H1 (cell line): ENCODE results near the gene CLDN25. TPM values are rescaled to one million over a fixed set of nuclear protein-coding genes. Genes with fewer than 3 reads are reported as not detected.
A peak's percentile ranks its signal among the peaks of the same experiment; 100 is the strongest.

ENCODE experiments used
- CTCF ChIA-PET: fragments of 300-600 bp; sonication (Branson Sonifier 250); formaldehyde crosslinking; loops from one replicate; lab custom pipeline; 2021; ENCODE audit not compliant: partially characterized antibody; lab: Charles Lee
- POLR2A ChIA-PET: fragments of 300-600 bp; sonication (Branson Sonifier 250); formaldehyde crosslinking; loops from one replicate; lab custom pipeline; 2021; ENCODE audit warnings: inconsistent platforms; ENCODE audit not compliant: partially characterized antibody; lab: Charles Lee
- DNase-seq, 2 experiments: peaks; one replicate each; pipeline versions ENCODE4 v3.0.0 to v3.0.0-alpha.2; 2010 to 2022; ENCODE audit warnings: low spot score in 2 of 2, low read depth in 1 of 2, mixed read lengths in 1 of 2
- FAIRE-seq: peaks from 2 replicates; lab custom pipeline; 2011; peaks lifted over from hg19 to GRCh38; lab: Jason Lieb, UNC
- H2AFZ ChIP-seq: 2 replicates; pipeline ENCODE4 v1.8.1; 2012; ENCODE audit warnings: low read length, inconsistent platforms
- H2AK5ac ChIP-seq: 2 replicates; pipeline ENCODE4 v1.6.1; 2013; ENCODE audit warnings: low read depth, low read length
- H2BK120ac ChIP-seq: replicated peaks from 2 replicates; pipeline ENCODE3; 2013; ENCODE audit warnings: low read depth, low read length, inconsistent platforms
- H2BK12ac ChIP-seq: 2 replicates; pipeline ENCODE4 v1.6.1; 2013; ENCODE audit warnings: low read depth, low read length
- H2BK15ac ChIP-seq: 2 replicates; pipeline ENCODE4 v1.6.1; 2013; ENCODE audit warnings: low read length
- H2BK20ac ChIP-seq: 2 replicates; pipeline ENCODE4 v1.6.1; 2013; ENCODE audit warnings: low read length
- H2BK5ac ChIP-seq: 2 replicates; pipeline ENCODE4 v1.6.1; 2013; ENCODE audit warnings: low read depth, low read length
- H3K14ac ChIP-seq: 2 replicates; pipeline ENCODE4 v1.6.1; 2013; ENCODE audit warnings: inconsistent platforms; ENCODE audit not compliant: insufficient read length
- H3K18ac ChIP-seq: 2 replicates; pipeline ENCODE4 v1.6.1; 2013; ENCODE audit warnings: low read length; ENCODE audit errors: extremely low read depth
- H3K23ac ChIP-seq: 2 replicates; pipeline ENCODE4 v1.6.1; 2013; ENCODE audit warnings: inconsistent platforms; ENCODE audit not compliant: insufficient read length
- H3K23me2 ChIP-seq: 2 replicates; pipeline ENCODE4 v1.6.1; 2013; ENCODE audit warnings: low read depth, low read length
- H3K27ac ChIP-seq: 2 replicates; pipeline ENCODE4 v1.6.1; 2011; ENCODE audit warnings: low read depth, low read length, inconsistent platforms
- H3K27me3 ChIP-seq, 4 experiments: replicated peaks in 1 of 4; 1 replicate in 1 of 4; 2 replicates in 3 of 4; pipeline versions ENCODE4 v1.6.1 to v1.8.1; 2011 to 2013; ENCODE audit warnings: low read length in 3 of 4, mild to moderate bottlenecking in 3 of 4, inconsistent platforms in 2 of 4, mixed read lengths in 2 of 4, moderate library complexity in 1 of 4; ENCODE audit not compliant: control insufficient read depth in 3 of 4, insufficient read depth in 3 of 4; ENCODE audit errors: extremely low read depth in 1 of 4
- H3K36me3 ChIP-seq, 4 experiments: 2 replicates each; pipeline versions ENCODE4 v1.6.1 to v1.8.1; 2011 to 2013; ENCODE audit warnings: mild to moderate bottlenecking in 4 of 4, low read length in 3 of 4, moderate library complexity in 2 of 4, control low read depth in 1 of 4, inconsistent platforms in 1 of 4; ENCODE audit not compliant: insufficient read depth in 4 of 4, control insufficient read depth in 2 of 4
- H3K4ac ChIP-seq: replicated peaks from 2 replicates; pipeline ENCODE3; 2013; ENCODE audit warnings: low read length, low read depth, mixed read lengths, inconsistent platforms; ENCODE audit not compliant: insufficient read length
- H3K4me1 ChIP-seq, 4 experiments: replicated peaks in 1 of 4; 1 replicate in 1 of 4; 2 replicates in 3 of 4; pipeline versions ENCODE4 v1.6.1 to v1.8.1; 2011 to 2013; ENCODE audit warnings: low read length in 3 of 4, inconsistent platforms in 2 of 4, mixed read lengths in 1 of 4; ENCODE audit not compliant: insufficient read depth in 4 of 4, control insufficient read depth in 3 of 4
- H3K4me2 ChIP-seq, 2 experiments: 2 replicates each; pipeline versions ENCODE4 v1.6.1 to v1.8.1; 2011 to 2013; ENCODE audit warnings: low read depth in 2 of 2, low read length in 2 of 2, control low read depth in 1 of 2, inconsistent platforms in 1 of 2, mild to moderate bottlenecking in 1 of 2; ENCODE audit not compliant: insufficient read depth in 1 of 2
- H3K4me3 ChIP-seq, 4 experiments: fragments of 200-600, 300-600 bp in 1 of 4; sonication (generic), shearing (Covaris generic), sonication (Bioruptor Twin) in 1 of 4; 2 replicates each; pipeline versions ENCODE4 v1.5.1 to v1.8.1; 2011 to 2016; ENCODE audit warnings: low read length in 4 of 4, low read depth in 3 of 4, control low read depth in 2 of 4, inconsistent platforms in 2 of 4, mild to moderate bottlenecking in 2 of 4, mixed read lengths in 1 of 4, moderate library complexity in 1 of 4; ENCODE audit not compliant: insufficient read depth in 2 of 4; ENCODE audit errors: extremely low read depth in 1 of 4
- H3K56ac ChIP-seq: replicated peaks from 2 replicates; pipeline ENCODE3; 2013; ENCODE audit warnings: low read depth, mild to moderate bottlenecking, mixed read lengths, low read length, inconsistent platforms; ENCODE audit not compliant: insufficient read length
- H3K79me1 ChIP-seq: 2 replicates; pipeline ENCODE4 v1.6.1; 2013; ENCODE audit warnings: low read depth, low read length, control low read depth
- H3K79me2 ChIP-seq, 2 experiments: 2 replicates each; pipeline versions ENCODE4 v1.6.1 to v1.8.1; 2012 to 2013; ENCODE audit warnings: low read length in 2 of 2, mild to moderate bottlenecking in 2 of 2, inconsistent platforms in 1 of 2; ENCODE audit not compliant: insufficient read depth in 2 of 2, control insufficient read depth in 1 of 2
- H3K9ac ChIP-seq, 4 experiments: replicated peaks in 1 of 4; 1 replicate in 1 of 4; 2 replicates in 3 of 4; pipeline versions ENCODE4 v1.6.1 to v1.8.1; 2011 to 2013; ENCODE audit warnings: low read depth in 3 of 4, low read length in 3 of 4, control low read depth in 2 of 4, mild to moderate bottlenecking in 2 of 4, moderate library complexity in 2 of 4, inconsistent platforms in 1 of 4; ENCODE audit errors: extremely low read depth in 1 of 4
- H3K9me3 ChIP-seq, 2 experiments: 2 replicates each; pipeline versions ENCODE4 v1.6.1 to v1.8.1; 2012 to 2013; ENCODE audit warnings: mild to moderate bottlenecking in 2 of 2, moderate library complexity in 2 of 2, control low read depth in 1 of 2, inconsistent platforms in 1 of 2, low read depth in 1 of 2, low read length in 1 of 2, mixed read lengths in 1 of 2; ENCODE audit not compliant: insufficient read depth in 2 of 2
- H4K20me1 ChIP-seq, 2 experiments: replicated peaks in 1 of 2; 2 replicates each; pipeline versions ENCODE3 to v1.8.1; 2011 to 2013; ENCODE audit warnings: inconsistent platforms in 2 of 2, low read length in 2 of 2, mild to moderate bottlenecking in 1 of 2; ENCODE audit not compliant: insufficient read depth in 2 of 2, control insufficient read depth in 1 of 2
- H4K5ac ChIP-seq: 2 replicates; pipeline ENCODE4 v1.6.1; 2013; ENCODE audit warnings: low read length, low read depth, mixed read lengths, inconsistent platforms; ENCODE audit not compliant: insufficient read length
- H4K8ac ChIP-seq: 2 replicates; pipeline ENCODE4 v1.8.0; 2013; ENCODE audit warnings: mild to moderate bottlenecking, moderate library complexity, low read length, inconsistent platforms; ENCODE audit not compliant: insufficient read depth; ENCODE audit errors: extremely low read depth
- H4K91ac ChIP-seq: replicated peaks from 2 replicates; pipeline ENCODE3; 2013; ENCODE audit warnings: low read length, mixed read lengths, inconsistent platforms; ENCODE audit not compliant: insufficient read length
- BCL11A ChIP-seq, 2 experiments: IDR thresholded peaks; one replicate each; pipeline ENCODE4 v1.6.1; 2011; ENCODE audit warnings: low read depth in 2 of 2, low read length in 2 of 2, mild to moderate bottlenecking in 2 of 2
- CTBP2 ChIP-seq: IDR thresholded peaks from 2 replicates; pipeline ENCODE4 v1.7.0; 2011; ENCODE audit warnings: borderline replicate concordance, mild to moderate bottlenecking, moderate library complexity, mixed read lengths, low read length; ENCODE audit not compliant: insufficient read depth, insufficient read length
- EP300 ChIP-seq, 2 experiments: IDR thresholded peaks; 1 replicate in 1 of 2; 2 replicates in 1 of 2; pipeline ENCODE4 v1.6.1; 2011 to 2012; ENCODE audit warnings: low read depth in 2 of 2, low read length in 2 of 2, mild to moderate bottlenecking in 2 of 2, borderline replicate concordance in 1 of 2, inconsistent platforms in 1 of 2, moderate library complexity in 1 of 2
- GTF2F1 ChIP-seq: IDR thresholded peaks from 2 replicates; pipeline ENCODE4 v1.6.1; 2012; ENCODE audit warnings: low read depth, low read length, improper control_type of control experiment, borderline replicate concordance
- KDM4A ChIP-seq: IDR thresholded peaks from one replicate; pipeline ENCODE4 v1.7.1; 2012; ENCODE audit warnings: low read depth, mild to moderate bottlenecking, moderate library complexity, low read length, inconsistent platforms; ENCODE audit not compliant: severe bottlenecking
- KDM5A ChIP-seq: fragments of 200-600 bp; IDR thresholded peaks from 2 replicates; pipeline ENCODE4 v1.7.1; 2012; ENCODE audit warnings: mild to moderate bottlenecking, low read length, inconsistent platforms, mixed read lengths
- MAFK ChIP-seq: IDR thresholded peaks from 2 replicates; pipeline ENCODE4 v1.6.1; 2012; ENCODE audit warnings: low read depth, mild to moderate bottlenecking, improper control_type of control experiment, low read length
- SAP30 ChIP-seq: fragments of 300-600 bp; sonication (generic); IDR thresholded peaks from 2 replicates; pipeline ENCODE4 v1.7.1; 2012; ENCODE audit warnings: low read length, moderate library complexity, mild to moderate bottlenecking, inconsistent platforms; ENCODE audit not compliant: insufficient read depth, insufficient replicate concordance
- SIRT6 ChIP-seq: IDR thresholded peaks from one replicate; pipeline ENCODE4 v1.7.1; 2012; ENCODE audit warnings: low read length, inconsistent platforms
- TAF1 ChIP-seq: IDR thresholded peaks from 2 replicates; pipeline ENCODE4 v1.6.1; 2011; ENCODE audit warnings: mild to moderate bottlenecking, low read depth, low read length
- YY1 ChIP-seq: IDR thresholded peaks from 2 replicates; pipeline ENCODE4 v1.6.1; 2011; ENCODE audit warnings: low read depth, mild to moderate bottlenecking, low read length
- WGBS, 2 experiments: shearing (Covaris generic) in 1 of 2; methylation state at CpG; one replicate each; pipeline versions ENCODE4 v1.1.6 to v1.1.7; 2013 to 2015; ENCODE audit warnings: low lambda C conversion rate in 2 of 2, mixed read lengths in 2 of 2, inconsistent platforms in 1 of 2, low coverage in 1 of 2, missing lambda C conversion rate in 1 of 2; ENCODE audit not compliant: insufficient replicate concordance in 2 of 2, insufficient coverage in 1 of 2, insufficient read length in 1 of 2; ENCODE audit errors: extremely low coverage in 1 of 2, missing lambda C conversion rate in 1 of 2; 5-methylcytosine and 5-hydroxymethylcytosine counted together
- polyA plus RNA-seq, 7 experiments: library from polyadenylated mRNA; depleted of rRNA in 3 of 7; stranded (reverse) in 5 of 7; unstranded in 2 of 7; fragments of >200 nt in 5 of 7; fragments of 200-250 nt in 2 of 7; gene quantifications; 1 replicate in 5 of 7; 2 replicates in 1 of 7; 4 replicates in 1 of 7; pipeline versions ENCODE4 v1.2.1 to v1.2.3, GENCODE V29; 2011 to 2013; ENCODE audit warnings: missing spikeins in 2 of 7, mixed read lengths in 2 of 7
- total RNA-seq: library from RNA; stranded (reverse); fragmentation: NEBNext Ultra II Directional; extraction: Animal tissue kit (Norgen Biotek cat#: 25700); gene quantifications from 2 replicates; pipeline ENCODE4 v1.2.1, GENCODE V29; 2021

The CLDN25 gene
- total and polyA plus RNA-seq, 2 of the 8 experiments (the other 6 are each of a cell fraction or from before 2014, with no cell fraction given): not detected

DNA sequence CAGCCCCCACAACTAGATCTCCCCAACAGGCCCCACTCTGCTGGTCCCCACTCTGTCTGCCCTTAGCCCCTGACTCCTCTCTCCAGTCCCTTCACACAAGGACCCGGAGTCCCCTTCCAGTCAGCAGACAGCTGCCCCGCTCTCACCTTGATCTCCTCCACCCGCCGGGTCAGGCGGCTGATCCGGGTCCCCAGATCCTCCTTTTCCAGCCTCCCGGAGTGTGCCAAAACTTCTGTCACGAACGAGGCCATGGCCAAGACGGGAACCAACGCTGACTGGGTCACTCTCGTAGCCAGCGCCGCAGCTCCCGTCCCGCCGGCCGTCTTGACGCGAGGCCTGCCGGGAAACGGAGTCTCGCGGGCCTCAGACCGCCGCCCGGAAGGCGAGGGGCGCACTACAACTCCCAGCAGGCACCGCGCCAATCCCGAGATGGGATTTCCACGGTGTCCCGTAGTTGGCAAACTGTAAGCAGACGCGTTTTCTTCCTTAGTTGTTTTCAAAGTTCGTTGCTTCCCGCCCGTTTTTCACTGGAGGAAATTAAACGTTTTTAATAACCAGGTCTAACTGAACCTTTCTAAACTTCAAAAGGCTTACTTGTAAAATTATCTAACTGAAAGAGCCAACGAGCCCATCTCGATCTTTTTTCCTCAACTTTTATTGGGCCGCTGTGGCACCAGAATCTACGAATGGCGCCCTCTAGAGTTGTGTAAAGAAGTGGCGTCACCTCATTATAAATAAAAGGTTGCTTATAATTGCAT lies 6.0 kb upstream of the CLDN25 start, which contains the start of gene ZW10:
Gene ZW10 (minus strand): TSS at position 277 of the 758 bp plus-strand sequence. CDS start 26 bp downstream, at position 251.
- peak within 1 kb of the TSS; percentile 19; the same call in 1 of the 2 replicates for H3K27ac ChIP-seq
- TF ChIP-seq GTF2F1: no peak
- TF ChIP-seq TAF1: peak; percentile 51; the same call in 1 of the 2 replicates
- peak; percentile 88 for TF ChIP-seq KDM4A
- no peak for TF ChIP-seq SIRT6
- no peak for TF ChIP-seq BCL11A (IDR thresholded peaks at IDR 0.05; ENCODE audit: low read depth in 2 of 2, low read length in 2 of 2)
- TF ChIP-seq CTBP2: no peak
- no peak; the same call in 1 of the 2 replicates for TF ChIP-seq YY1
- TF ChIP-seq KDM5A: no peak
- no peak for TF ChIP-seq MAFK
- no peak for TF ChIP-seq EP300 (IDR thresholded peaks at IDR 0.05; ENCODE audit: borderline replicate concordance in 1 of 2, low read depth in 2 of 2, low read length in 2 of 2)
- no peak for TF ChIP-seq SAP30

More for the DNA sequence above, 6.0 kb upstream of the CLDN25 start, which contains the start of gene ZW10:
- POLR2A ChIA-PET: interaction anchor here (1.1 to 1.2 kb wide), 5 partner anchors 23 to 100 kb away, joined by 3 to 5 read pairs (median 3); no protein-coding TSS in a partner anchor
- no peaks in the 10 kb centered on the region for H3K27me3 ChIP-seq
- H3K4me3 ChIP-seq: peak within 1 kb of the TSS; percentile 88 to 95 (median 92)
- no peak within 1 kb of the TSS for H3K14ac ChIP-seq
- no peaks in the 10 kb centered on the region; the same call in 1 of the 2 replicates for H3K23me2 ChIP-seq
- H4K8ac ChIP-seq: peak within 1 kb of the TSS; percentile 92; the same call in 1 of the 2 replicates
- no peak within 1 kb of the TSS for H2BK20ac ChIP-seq
- H2BK5ac ChIP-seq: peak within 1 kb of the TSS; percentile 69; the same call in 1 of the 2 replicates
- no peak within 1 kb of the TSS for H2BK120ac ChIP-seq
- H3K36me3 ChIP-seq: peaks cover 0 to 10% (median 3%) of the 10 kb centered on the region in 4 experiments; a peak in 5 of 8 replicates
- H4K20me1 ChIP-seq: no peaks in the 10 kb centered on the region
- CTCF ChIA-PET: interaction anchor here (0.6 to 1.2 kb wide), 7 partner anchors 9 to 928 kb away, joined by 3 to 5 read pairs (median 3); no protein-coding TSS in a partner anchor
- H4K5ac ChIP-seq: no peak within 1 kb of the TSS
- no peak within 1 kb of the TSS; the same call in 1 of the 2 replicates for H3K18ac ChIP-seq
- no peak within 1 kb of the TSS for H3K23ac ChIP-seq
- H2BK15ac ChIP-seq: no peak within 1 kb of the TSS
- peak within 1 kb of the TSS; percentile 47 to 66 for H3K4me2 ChIP-seq
- H3K4ac ChIP-seq: no peak within 1 kb of the TSS
- FAIRE-seq (no peak), DNase-seq (peak; percentile 82 to 89)
- no peak within 1 kb of the TSS for H3K56ac ChIP-seq
- peak within 1 kb of the TSS; percentile 70 for H4K91ac ChIP-seq
- H2AFZ ChIP-seq: peak within 1 kb of the TSS; percentile 81
- H3K79me1 ChIP-seq: no peaks in the 10 kb centered on the region; the same call in 1 of the 2 replicates
- peak within 1 kb of the TSS; percentile 73 to 90 (median 78) for H3K9ac ChIP-seq
- H3K79me2 ChIP-seq: peaks cover 0 to 24% of the 10 kb centered on the region in 2 experiments; a peak in 2 of 4 replicates
- no peaks in the 10 kb centered on the region for H3K4me1 ChIP-seq
- H2BK12ac ChIP-seq: no peak within 1 kb of the TSS
- 2% methylated on average over 46 of the region's 46 CpGs; no CpG with 5 or more reads in 1 of the 2 experiments for WGBS, 2 experiments
- no peak within 1 kb of the TSS for H2AK5ac ChIP-seq
- H3K9me3 ChIP-seq: no peaks in the 10 kb centered on the region
